ENCODE data around the gene GPRIN2. TPM values are rescaled to one million over a fixed set of nuclear protein-coding genes. Genes with fewer than 3 reads are reported as not detected.

GPRIN2 gene
- total RNA-seq, 2 donors from 2014 or later, result 32.3 to 34.4 TPM

- Histone ChIP-seq H3K4me1 (peaks cover 4% of the 10 kb centered on the region), H3K27ac (no peak overlapping the region), H3K36me3 (no peaks in the 10 kb centered on the region), H3K27me3 (no peaks in the 10 kb centered on the region), H3K4me3 (no peak overlapping the region), H3K9me3 (no peaks in the 10 kb centered on the region), H3K9ac (ENCODE audit: low read depth in 2 of 2, low read length in 2 of 2) (no peak overlapping the region)
- intact Hi-C loops (cut with DNase I), result loop anchor here (2.0 kb wide), 1 partner anchor 27 kb away; no protein-coding TSS in a partner anchor
- no peak for TF ChIP-seq CTCF (IDR thresholded peaks at IDR 0.05)
- no peak for DNase-seq
Observed at GRCh38 chr10:46528171-46528671, 28.2 kb downstream of the GPRIN2 start.

- DNase-seq, result no peak
- intact Hi-C loops (cut with DNase I), result no loop called here
Observed at GRCh38 chr10:46527241-46527811, 29.1 kb downstream of the GPRIN2 start.

GRCh38 chr10:46526682-46527038 lies 29.8 kb downstream of the GPRIN2 start:
- no peaks in the 10 kb centered on the region for H3K9me3 ChIP-seq
- intact Hi-C loops (cut with DNase I), result no loop called here

More at GRCh38 chr10:46527241-46527811, 29.1 kb downstream of the GPRIN2 start:
- H3K36me3 ChIP-seq, result no peaks in the 10 kb centered on the region
- no peaks in the 10 kb centered on the region for H3K9me3 ChIP-seq
- H3K27me3 ChIP-seq, result no peaks in the 10 kb centered on the region
- no peak overlapping the region for H3K27ac ChIP-seq
- H3K4me3 ChIP-seq, result no peak overlapping the region
- no peak overlapping the region for H3K9ac ChIP-seq (ENCODE audit: low read depth in 2 of 2, low read length in 2 of 2)
- no peak for TF ChIP-seq CTCF (IDR thresholded peaks at IDR 0.05)
- peaks cover 6% of the 10 kb centered on the region for H3K4me1 ChIP-seq

GRCh38 chr10:46525824-46526681 lies 30.4 kb downstream of the GPRIN2 start:
- Histone ChIP-seq H3K4me3 (no peak overlapping the region), H3K4me1 (peaks cover 6% of the 10 kb centered on the region), H3K9me3 (no peaks in the 10 kb centered on the region), H3K36me3 (no peaks in the 10 kb centered on the region), H3K27ac (no peak overlapping the region), H3K27me3 (no peaks in the 10 kb centered on the region), H3K9ac (ENCODE audit: low read depth in 2 of 2, low read length in 2 of 2) (no peak overlapping the region)
- no peak for DNase-seq
- intact Hi-C loops (cut with DNase I), result no loop called here
- no peak for TF ChIP-seq CTCF (IDR thresholded peaks at IDR 0.05)

More at GRCh38 chr10:46526682-46527038, 29.8 kb downstream of the GPRIN2 start:
- no peak for TF ChIP-seq CTCF (IDR thresholded peaks at IDR 0.05)
- H3K36me3 ChIP-seq, result no peaks in the 10 kb centered on the region
- no peak overlapping the region for H3K9ac ChIP-seq (ENCODE audit: low read depth in 2 of 2, low read length in 2 of 2)
- H3K27me3 ChIP-seq, result no peaks in the 10 kb centered on the region
- H3K4me1 ChIP-seq, result peaks cover 6% of the 10 kb centered on the region
- H3K27ac ChIP-seq, result no peak overlapping the region
- DNase-seq, result no peak
- H3K4me3 ChIP-seq, result no peak overlapping the region

- Histone ChIP-seq H3K27ac (no peak overlapping the region), H3K36me3 (no peaks in the 10 kb centered on the region), H3K27me3 (no peaks in the 10 kb centered on the region), H3K9me3 (no peaks in the 10 kb centered on the region), H3K4me1 (peaks cover 6% of the 10 kb centered on the region), H3K4me3 (no peak overlapping the region), H3K9ac (ENCODE audit: low read depth in 2 of 2, low read length in 2 of 2) (no peak overlapping the region)
- TF ChIP-seq CTCF (IDR thresholded peaks at IDR 0.05), result no peak
- intact Hi-C loops (cut with DNase I), result no loop called here
- DNase-seq, result no peak
Observed at GRCh38 chr10:46525177-46525823, 31.2 kb downstream of the GPRIN2 start.
